HG02840 (cell line): ENCODE measurements around the gene WWOX.

Experiments
- ATAC-seq: cut with Tn5 transposase; IDR thresholded peaks from one replicate; pipeline ENCODE4 v1.9.1; 2021; ENCODE audit warnings: mild to moderate bottlenecking, moderate library complexity, moderate number of reproducible peaks; ENCODE audit not compliant: unreplicated experiment, low FRiP score

Gene WWOX

DNA sequence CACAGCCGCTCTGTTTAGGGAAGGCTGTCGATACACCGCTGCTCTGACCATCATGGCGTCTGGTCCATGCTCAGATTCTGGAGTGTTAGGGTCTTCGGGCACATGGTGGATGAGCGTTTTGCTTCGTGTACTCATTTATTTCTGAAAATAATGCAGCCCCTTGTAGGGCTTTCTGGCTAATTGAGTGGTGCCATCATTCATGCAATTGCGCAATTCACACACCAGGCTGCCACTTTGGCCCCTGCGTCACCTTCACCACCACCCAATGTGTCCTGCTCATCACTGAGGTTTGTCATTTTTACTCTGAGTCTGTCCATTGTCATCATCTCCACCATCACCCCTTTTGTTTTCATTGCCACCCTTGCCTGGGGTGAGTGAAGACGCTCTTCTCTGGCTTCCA is 557.4 kb downstream of the WWOX start:
- ATAC-seq: no peak

DNA sequence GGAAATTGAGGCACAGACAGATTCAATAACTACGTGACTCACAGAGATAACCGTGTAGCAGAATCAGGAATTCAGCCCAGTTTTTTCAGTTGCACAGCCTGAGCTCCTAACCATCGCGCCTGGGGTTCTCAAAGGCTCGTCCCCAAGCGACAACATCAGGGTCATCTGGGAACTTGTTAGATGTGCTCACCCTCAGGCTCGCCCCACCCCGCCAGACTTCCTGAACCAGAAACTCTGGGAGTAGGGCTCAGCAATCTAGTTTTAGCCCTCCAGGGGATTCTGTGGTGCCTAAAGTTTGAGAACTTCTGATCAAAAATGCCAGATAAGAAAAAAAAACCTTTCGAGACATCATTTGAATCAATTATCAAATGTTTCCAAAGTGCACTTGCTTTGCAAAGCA is 559.8 kb downstream of the WWOX start:
- ATAC-seq: no peak

DNA sequence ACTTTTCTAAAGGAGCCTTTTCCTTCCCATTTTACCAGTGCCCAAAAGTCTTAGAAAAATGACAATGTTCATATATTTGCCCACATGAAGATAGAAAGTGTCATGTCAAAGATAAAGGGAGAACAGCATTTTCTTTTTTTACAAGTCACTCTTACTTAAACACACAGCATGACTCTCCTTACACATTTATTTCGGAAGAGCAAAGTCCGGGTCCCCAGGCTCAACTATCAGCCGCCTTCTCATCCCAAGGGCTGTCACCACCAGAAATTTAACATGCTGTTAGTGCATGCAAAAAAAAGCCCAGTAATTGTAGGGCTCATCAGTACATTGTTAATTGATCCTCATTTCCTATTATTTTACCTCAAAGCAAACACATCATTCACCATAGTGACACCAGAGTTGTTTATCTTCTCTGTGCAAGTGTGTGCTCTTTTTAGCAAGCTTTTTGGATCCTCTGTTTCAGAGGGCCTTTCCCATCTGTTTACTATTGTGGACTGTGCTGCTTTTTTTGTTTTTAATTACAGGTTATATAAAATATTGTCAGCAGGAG is 560.3 kb downstream of the WWOX start:
- no peak for ATAC-seq

DNA sequence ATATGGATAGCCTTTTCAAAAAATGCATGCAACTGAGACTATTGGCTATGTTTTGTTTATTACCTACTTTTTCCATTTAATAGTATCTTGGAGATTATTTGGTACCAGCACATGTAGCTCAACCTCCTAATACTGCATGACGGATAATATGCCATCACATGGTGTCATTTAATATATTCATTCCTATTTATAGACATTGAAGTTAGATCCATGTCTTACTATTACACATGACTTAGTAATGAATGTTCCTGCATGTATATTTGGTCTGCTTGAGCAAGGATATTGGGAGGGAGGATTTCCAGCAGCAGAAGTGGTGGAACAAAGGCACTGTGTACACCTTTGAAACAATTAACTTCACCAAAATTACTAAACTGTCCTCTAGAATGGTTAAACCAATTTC is 561.3 kb downstream of the WWOX start:
- ATAC-seq: no peak

DNA sequence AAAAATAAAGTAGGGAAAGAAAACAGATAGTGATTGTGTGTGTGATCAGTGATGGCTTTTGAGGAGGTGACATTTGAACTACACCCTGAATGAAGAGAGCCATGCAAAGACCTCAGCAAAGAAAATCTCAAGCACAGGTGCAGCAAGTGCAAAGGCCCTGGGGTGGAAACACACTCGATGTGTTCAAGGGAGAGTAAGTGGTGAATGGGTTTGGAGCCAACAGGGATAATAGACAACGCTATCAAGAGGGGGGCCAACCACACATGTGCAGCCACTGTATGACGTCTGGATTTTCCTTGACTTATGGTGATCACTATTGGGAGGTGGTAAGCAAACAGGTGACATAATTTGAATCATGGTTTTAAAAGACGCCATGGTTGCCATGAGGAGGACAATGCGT is 564.2 kb downstream of the WWOX start:
- no peak for ATAC-seq

DNA sequence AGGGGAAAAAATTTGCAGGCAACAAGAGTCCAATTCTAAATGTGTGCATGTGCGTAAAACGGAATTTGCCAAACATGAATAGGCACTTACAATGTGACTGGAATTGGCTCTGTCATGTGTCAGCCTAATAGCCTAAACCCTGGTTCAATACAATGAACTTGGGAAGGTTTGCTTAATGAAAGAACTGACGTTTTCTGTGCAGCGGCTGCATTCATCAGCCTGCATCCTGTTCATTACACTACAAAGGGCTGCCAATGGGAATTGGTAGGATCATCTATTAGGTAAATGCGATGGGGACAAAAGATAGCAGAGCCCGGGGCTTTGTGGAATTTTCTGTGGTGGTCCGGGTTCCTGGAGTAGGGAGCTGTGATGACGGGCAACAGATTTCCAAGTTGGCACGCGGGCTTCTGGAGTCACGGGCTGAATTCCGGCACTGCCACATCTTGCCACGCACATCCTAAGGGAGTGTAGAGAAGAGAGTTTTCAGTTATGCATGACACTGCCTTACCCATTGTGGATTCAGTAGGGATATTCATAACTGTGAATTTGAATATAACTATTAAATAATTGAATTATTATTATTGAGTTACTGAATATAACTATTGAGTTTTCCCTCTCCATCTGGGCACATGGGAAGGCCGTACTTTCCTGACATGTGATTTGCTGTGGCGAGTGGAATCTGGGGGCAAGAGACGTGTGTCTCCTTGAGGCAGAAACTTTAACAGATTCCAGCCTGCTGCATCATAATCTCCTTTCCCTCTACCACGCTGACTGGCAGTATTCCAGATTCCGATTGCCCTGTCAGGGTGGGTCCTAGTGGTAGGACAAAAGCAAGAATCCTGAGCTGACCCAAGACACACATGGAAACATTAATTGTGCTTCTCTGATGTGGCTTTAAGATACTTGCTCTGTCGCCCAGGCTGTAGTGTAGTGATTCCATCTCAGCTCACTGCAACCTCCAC is 565.6 kb downstream of the WWOX start:
- no peak for ATAC-seq

DNA sequence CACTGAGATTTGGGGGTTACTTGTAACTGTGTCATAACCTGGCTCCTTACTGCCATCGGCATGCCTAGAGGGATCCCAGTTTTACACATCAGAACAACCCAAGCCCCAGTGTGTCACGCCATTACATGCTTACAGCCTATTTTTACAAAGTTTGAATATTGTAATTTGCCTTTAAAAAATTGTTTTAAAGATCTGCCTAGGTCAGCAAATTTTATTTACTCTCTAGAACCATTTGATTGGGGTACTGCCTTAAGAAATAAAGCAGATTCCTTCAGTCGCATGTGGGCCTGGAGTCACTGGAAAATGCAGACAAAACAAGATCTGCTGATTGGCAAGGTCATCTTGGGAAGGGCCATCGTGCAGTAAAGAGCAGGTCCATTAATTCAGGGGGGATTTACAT is 566.9 kb downstream of the WWOX start:
- no peak for ATAC-seq

DNA sequence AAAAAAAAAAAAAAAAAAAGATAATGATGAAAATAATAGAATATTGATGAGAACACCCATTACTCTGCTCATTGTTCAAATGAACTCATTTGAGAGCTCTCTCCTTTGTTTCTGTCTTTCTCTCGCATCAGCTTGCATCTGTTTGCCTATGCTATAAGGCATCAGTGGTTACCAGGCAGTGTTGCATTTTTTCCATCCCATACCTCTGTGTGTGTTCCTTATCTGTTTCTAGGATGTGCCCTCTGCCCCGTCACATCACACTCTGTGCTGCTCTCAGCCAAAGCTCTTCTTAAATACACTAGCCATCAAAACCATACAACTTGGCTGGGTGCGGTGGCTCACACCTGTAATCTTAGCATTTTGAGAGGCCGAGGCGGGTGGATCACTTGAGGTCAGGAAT is 568.2 kb downstream of the WWOX start:
- no peak for ATAC-seq

DNA sequence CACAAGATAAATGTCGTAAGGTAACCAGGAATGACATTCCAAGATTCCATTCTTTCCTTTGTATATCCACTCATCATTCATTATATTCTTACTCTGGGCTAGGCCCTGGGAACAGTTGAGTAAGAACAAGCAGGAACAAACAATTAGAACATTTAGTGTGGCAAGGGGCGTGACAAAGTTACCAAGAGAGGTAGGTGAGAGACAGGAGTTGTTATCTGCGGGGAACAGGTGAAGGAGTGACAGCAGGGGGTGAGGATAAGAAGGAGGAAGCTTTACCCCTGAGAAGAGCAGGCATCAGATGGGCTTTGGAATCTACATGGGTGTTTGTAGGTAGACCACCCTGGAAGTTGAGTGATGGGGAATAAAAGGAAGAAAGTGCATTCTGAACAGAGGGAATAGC is 568.9 kb downstream of the WWOX start:
- ATAC-seq: no peak

DNA sequence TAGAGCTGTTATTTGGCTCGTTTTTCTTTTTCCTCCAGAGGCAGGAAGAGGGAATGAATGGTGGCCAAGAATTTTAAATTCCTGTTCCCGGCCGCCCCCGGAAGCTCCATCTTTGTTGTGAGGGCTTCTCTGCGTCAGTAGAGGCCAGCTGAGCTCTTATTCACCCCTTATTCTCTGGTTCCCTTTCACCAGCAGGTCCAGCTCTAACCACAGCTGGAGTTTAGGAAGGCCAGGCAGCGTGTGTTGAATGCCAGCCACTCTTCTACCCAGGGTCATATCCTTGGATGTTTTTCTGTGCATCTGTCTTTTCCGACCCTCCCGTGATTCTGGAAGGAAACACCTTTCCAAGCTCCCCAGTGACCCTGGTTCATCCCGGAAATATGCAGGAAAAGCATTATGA is 570.5 kb downstream of the WWOX start:
- no peak for ATAC-seq

DNA sequence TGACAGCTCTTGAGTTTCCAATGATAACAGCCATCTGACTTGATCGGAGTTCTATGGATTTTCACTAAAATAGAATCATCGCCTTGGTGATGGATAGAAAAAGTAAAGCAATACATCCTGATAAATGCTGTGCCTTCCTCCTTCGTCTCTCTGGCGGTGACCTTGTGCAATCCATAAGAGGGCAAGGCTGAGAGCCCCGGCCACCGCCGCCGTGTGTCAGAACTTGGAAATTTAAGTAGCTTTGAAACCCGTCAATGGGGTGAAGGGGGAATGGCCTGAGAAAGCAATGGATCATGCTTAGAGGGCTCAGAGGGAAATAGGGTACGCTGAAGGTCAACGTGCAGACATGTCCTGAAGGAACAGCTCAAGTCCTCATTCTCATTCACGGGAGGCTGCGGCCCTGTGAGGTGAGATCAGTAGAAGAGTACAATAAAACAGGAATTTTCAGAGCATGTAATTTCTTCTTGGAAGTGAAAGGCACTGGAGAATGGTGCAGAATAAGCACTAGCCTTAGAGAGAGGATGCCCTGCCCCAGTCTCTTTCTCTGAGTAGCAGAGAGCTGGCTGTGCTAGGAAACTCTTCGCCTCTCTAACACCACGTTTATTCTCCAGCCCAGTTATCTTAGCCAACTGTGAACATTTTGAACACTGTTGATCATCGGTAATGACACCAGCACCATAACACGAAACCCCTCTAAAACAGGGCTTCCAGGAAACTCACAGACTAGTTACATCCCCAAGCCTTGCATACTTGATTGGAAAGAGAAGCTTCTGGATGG is 573.5 kb downstream of the WWOX start:
- no peak for ATAC-seq

DNA sequence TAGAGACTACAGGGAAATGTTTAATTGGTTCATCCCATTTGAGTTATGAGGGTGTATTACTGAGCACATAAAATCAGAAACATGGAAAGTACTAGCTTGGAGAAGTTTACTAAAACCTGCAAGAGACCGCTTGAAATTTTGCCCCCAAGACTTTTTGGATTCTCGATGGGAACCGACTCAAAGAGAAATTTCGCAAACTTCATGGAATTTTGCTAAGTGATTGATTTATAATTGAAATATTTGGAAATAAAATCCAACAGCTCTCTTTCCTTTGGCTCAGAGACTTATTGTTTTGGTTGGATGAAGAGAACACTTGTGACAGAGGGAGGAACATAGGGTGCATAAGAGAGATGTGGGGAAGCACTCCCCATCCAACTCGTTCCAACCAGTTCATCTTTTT is 574.4 kb downstream of the WWOX start:
- ATAC-seq: no peak

DNA sequence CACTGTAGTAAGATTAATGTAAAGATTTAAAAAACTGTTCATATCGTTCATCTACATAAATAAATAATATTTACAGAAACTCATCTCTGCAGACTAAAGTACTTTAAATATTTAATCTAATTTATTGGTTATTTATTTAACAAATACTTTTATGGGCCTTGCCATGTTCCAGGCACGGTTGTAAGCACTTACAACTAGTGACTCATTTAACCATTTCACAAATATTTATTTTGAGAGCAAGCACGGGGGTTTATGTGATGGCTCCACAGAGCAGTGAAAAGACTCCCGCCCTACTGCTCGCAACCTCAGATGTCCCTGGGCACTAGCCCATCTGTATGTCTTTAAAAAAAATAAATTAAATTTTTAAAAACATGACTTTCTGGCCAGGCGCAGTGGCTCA is 575.9 kb downstream of the WWOX start:
- no peak for ATAC-seq

DNA sequence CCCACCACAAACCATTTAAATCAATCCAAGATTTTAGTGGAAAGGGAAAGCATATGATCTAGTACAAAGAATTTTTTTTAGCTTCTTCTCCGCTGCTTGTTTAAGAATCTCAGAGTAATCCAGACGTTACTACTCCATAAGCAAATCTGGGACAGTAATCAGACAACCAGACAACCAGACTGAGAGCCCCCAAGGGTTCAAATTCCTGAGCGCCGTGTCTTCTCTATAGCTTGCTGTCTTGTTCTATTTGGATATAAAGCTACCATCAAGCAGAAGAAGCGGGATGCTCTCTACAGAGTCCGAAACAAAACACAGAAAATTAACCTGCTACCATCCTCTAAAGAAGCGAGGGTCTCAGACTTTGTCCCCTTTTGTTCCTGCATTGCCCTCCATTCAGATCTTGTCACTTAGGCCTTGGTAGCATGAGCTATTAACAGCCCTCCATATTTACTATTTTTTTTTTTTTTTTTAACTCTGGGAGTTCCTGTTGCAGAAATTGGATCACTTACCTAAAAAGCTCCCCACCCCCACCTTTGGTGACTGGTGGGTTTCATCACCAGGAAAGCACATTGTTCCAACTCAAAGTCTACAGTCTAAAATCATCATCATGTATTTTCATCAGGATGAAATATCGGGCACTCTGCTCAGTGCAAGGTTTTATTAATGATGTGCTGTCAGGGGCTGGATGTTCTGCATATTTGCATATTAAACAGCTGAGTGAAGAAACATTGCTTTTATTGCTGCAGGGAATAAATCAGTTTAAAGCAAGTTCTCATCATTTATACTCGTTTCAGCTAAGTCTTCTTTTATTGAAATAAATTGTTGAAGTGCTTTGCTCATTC is 576.7 kb downstream of the WWOX start:
- no peak for ATAC-seq

DNA sequence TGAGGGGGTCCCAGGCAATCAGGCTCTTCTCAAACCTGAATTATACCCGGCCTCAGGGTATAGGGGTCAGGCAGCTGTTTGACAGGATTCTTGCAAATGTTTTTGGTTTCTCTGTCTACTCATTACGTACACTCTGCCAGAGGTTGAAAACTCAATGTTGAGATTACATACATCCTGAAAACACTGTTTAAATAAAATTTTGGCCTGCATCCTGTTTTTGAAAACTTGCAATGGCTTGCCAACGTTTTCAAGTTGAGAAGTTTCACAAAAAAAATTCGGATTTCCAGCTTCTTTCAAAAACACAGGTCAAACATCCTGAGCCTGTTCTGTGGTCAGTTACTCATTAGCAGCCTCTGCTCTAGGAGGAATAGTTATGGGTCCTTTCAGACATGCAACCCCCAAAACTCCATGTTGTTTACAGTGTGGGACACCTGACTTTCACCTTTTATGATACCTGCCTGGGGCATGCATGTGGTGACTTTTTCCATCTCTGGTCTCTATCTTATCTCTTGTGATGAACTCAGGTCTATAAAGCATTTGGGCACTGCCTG is 577.8 kb downstream of the WWOX start:
- no peak for ATAC-seq

DNA sequence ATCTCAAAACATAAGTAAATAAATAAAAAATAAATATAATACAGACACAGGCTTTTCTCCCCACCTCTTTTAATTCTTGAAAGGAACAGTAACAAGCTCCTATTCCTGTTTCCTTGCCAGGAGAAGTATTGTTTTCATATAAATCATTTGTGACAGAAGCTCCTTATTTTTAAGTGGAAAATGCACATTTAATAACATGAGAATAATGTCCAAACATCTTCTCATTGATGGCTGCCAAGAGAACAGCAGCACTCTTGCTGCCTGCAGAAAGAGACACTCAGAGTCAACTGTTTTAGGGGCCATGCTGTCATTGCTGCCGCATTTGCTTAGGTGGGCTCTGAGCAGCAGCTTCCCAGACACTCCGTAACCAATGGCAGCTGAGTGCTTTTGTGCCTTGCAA is 580.1 kb downstream of the WWOX start:
- no peak for ATAC-seq

DNA sequence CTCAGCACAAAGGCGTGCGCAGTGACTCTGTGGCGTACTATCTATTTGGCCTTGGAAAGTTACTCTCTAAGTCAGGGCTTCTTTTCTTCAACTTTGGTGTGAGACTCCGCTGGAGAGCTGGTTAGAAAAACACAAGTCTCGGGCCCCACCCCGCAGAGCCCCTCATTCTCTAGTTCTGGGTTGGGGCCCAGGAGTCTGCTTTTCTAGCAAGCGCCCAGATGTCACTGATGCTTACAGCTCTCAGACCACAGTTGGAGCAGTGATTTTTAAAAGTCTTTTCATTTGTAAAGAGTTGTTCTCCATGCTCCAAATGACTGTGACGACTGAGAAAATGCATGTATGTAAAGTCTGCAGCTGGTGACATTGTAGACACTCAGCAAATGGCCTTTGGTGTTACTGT is 582.3 kb downstream of the WWOX start:
- no peak for ATAC-seq

DNA sequence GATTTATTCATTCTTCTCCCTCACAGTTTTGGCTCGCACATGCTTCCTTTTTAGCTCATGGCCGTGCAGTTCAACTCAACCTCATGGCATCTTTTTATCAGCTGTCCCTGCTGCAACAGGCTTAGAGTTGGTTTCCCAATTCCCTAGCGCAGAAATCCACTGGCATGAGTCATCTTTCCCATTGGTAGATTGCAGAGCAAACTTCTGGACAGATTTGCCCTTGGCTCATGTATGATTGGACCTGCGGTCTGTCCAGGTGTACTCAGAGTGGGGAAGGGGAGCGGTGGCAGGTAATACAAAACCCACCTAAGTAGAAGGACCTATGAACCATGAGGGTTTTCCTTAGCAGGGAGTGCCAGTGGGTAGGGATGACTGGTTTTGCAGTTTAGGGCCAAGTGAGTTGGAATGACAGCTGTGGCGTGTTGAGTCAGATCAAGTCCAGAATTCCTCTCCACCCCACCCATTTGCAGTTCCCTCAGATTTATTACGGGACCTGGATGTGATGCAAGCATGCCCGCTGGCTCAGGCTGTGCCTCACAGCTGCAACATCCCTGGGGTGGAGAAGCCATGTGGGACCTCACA is 584.7 kb downstream of the WWOX start:
- ATAC-seq: no peak

DNA sequence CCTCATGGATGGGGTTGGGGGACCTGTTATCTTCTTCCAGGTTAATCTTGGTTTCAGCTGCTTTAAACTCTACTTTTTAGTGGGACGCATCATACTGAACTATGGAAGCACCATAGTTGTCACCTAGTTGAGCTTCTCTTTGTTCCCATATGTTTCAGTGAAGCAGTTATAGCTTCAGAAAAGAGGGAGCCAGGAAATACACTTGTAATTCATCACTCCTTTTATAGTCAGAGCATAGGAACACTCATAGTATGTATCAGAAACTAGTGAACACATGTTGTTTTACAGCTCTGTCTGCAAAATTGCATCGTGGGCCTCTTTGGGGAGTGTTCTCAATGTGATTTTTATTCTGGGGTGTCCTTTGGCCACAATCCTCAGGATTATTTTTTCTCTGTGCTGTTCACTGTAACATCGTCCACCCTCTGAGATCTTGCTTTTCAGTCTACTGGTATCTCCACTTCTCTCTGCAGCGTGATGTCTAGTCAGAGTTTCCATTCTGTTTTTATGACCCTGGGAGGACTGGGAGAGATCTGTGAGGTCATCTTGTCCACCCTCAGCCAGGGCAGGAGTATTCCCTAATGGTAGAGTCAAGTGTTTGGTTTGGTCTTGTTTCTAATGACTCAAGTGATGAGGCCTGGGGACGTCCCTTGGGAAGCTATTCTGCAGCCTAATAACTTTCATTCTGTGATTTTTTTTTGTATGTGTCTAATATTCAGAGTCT is 585.4 kb downstream of the WWOX start:
- no peak for ATAC-seq
